Measurements from ENCODE around the gene TCIRG1.

The TCIRG1 gene

DNA sequence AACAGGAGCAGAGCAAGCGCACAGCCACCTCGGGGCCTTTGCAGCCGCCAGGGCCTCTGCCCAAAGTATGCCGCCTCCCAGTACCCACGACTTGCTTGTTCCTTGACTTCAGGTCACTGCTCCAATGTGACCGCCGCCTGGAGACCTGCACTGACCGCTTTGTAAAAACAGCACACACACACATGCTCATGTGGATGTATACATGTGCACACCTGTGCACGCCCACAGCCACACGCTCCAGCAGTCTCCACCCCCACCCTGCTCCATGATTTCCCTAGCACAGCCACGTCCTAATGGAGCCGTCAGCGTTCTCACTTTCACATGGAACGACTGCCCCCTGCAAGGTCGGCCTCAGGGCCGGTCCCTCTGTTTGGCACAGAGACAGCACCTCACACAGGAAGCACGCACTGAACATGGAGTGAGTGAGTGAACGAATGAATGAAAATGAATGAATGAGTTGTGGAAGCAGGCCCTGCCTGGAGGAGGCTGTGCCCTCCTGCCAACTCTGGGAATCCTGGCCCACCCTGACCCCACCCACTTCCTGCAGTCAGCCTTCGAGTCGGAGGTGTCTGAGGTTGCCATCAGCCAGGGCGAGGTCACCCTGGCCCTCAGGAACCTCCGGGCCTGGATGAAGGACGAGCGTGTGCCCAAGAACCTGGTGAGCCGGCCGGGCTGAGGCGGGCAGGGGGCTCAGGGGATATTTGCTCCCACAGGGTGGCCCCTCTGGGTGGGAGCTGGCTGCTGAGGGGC is 20.7 kb upstream of the TCIRG1 start:
- no peak for DNase-seq (ENCODE audit: low read depth in 2 of 2)

DNA sequence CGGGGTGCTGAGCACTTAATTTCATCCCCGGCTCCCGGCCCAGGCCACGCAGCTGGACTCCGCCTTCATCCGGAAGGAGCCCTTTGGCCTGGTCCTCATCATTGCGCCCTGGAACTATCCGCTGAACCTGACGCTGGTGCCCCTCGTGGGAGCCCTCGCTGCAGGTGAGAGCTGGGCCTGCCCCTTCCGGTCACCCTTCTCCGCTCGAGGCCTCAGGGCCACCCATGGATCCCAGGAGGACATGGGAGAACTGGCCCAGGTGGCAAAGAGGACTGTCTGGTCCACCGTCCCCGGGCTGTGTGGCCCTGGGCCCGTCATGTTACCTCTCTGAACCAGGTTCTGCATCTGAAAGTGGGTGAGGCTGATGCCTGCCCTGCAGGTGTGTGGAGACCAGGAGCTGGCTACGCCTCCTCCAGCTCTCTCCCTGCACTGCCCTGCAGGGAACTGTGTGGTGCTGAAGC is 20.1 kb upstream of the TCIRG1 start:
- DNase-seq (ENCODE audit: low read depth in 2 of 2) = no peak

DNA sequence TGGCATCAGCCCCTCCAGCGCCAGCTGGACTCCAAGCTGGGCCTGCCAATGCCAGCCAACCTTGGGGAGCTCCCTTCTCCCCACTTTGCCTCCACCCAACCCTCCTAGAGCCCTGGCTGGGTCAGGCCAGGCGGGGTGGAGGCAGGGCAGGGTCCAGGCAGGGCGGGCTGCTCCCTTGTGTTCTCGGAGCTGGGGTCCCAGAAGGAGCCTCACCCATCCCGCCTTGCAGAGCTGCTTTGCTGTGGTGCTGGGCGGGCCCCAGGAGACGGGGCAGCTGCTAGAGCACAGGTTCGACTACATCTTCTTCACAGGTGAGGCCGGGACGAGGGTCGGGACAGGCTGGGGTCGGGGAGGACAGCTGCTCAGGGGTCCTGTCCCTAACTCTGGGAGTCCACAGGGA is 19.3 kb upstream of the TCIRG1 start:
- no peak for DNase-seq (ENCODE audit: low read depth in 2 of 2)

DNA sequence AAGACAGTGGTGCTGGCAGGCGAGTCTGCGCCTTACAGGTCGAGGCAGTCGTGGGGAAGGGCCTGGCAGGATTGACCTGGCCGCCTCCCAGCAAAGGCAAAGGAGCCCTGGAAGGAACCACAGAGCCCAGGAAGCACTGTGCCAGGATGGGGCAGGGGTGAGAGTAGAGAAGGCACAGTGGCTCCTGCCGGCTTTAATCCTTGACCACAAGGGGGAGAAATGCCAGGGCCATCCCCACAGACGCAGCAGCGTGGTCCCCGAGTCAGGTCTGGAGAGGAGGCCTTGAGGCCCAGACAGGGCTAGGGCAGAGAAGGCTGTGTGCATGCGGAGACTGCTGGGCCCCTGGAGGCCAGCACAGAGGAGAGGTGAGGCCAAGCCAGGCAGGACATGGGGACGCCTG is 18.2 kb upstream of the TCIRG1 start:
- no peak for DNase-seq (ENCODE audit: low read depth in 2 of 2)

DNA sequence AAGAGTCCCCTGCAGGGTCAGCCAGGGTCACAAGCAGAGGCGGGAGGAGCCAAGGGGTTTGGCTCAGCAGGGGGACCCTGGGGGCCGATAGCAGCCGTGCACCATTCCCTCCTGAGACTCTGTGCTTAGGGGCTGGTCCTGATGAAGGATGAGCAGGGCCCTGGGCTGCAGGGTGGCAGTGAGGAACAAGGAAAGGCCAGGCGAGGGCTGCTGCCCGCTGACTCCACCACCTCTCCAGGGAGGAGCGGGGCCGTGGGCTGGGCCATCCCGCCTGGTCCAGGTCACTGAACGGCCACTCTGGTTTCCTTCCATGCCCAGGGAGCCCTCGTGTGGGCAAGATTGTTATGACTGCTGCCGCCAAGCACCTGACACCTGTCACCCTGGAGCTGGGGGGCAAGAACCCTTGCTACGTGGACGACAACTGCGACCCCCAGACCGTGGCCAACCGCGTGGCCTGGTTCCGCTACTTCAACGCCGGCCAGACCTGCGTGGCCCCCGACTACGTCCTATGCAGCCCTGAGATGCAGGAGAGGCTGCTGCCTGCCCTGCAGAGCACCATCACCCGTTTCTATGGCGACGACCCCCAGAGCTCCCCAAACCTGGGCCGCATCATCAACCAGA is 17.5 kb upstream of the TCIRG1 start:
- DNase-seq (ENCODE audit: low read depth in 2 of 2) = no peak

DNA sequence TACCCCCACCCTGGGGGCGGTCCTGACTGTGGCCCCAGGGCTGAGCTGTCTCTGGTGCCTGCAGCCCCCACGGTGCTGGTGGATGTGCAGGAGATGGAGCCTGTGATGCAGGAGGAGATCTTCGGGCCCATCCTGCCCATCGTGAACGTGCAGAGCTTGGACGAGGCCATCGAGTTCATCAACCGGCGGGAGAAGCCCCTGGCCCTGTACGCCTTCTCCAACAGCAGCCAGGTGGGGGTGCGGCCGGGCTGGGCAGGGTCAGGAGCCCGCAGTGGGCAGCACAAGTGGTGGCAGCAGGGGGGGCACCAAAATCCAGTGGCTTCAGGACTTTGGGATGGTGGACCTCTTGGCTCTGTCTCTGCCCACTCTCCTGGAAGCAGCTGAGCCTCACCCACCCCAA is 16.3 kb upstream of the TCIRG1 start:
- no peak for DNase-seq (ENCODE audit: low read depth in 2 of 2)

DNA sequence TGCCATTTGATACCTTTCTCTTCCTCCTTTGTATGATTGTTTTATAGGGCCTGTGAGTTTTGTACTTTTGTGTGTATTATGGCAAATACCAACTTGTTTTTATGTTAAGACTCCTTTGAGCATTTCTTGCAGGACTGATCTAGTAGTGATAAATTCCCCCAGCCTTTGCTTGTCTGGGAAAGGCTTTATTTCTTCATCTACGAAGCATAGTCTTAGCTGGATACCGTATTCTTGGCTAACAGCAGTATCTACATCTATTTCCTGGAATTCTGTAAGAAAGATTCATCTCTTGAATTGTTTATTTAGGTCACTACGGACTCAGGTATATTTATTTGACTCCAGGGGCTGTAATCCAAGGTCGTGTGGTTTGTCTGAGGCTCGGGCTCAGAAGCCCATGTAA is 14.3 kb upstream of the TCIRG1 start:
- no peak for DNase-seq (ENCODE audit: low read depth in 2 of 2)

DNA sequence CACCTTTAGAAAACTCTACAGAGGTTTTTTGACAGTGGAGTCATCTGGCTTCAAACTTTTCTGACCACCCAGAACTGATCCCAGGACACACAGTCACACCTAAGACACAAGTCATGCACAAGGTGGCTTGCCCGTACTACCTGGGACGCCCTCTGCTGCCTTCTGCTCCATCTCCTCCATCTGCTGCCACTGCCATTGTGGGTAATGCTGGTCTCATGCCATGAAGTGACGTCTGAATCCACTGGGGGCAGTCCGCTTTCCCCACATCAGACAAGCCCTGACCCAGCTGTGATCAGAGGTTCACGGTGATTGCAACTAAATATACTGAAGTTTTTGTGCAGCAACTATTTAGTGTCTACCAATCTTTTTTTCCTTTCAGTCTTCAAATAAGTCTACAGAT is 13.8 kb upstream of the TCIRG1 start:
- DNase-seq (ENCODE audit: low read depth in 2 of 2) = no peak

DNA sequence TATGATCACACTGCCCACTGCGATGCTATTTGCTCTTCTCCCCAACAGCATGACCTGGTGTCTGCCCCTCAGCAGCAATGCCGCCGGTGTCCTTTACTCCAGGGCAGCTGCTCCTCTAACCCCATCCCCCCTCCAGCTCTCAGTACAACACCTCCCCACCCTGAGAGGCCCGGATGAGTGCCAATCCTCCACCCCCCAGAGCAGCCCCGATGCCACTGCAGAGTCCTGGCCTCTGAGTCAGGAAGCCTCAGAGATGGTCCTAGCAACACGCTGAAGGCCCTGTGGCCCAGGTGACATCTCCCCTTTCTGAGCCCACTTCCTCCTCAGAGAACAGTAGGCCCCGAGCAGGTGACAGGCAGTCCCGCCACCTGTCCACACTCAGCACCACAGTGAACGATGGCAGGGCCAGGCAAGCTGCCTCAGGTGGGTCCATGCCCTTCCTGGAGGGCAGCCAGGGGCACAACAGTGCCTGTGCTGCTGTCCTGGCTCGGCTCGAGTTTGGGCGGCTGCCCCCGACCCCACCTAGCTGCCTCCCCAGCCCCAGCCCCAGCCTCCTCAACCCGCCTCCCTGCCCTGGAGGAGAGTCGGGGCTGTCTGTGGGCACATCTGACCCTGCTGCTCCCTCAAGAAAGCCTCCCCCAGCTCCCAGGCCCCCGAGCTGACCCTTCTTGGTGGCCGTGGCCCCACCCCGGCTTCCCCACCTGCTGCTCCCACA is 12.3 kb upstream of the TCIRG1 start:
- no peak for DNase-seq (ENCODE audit: low read depth in 2 of 2)

DNA sequence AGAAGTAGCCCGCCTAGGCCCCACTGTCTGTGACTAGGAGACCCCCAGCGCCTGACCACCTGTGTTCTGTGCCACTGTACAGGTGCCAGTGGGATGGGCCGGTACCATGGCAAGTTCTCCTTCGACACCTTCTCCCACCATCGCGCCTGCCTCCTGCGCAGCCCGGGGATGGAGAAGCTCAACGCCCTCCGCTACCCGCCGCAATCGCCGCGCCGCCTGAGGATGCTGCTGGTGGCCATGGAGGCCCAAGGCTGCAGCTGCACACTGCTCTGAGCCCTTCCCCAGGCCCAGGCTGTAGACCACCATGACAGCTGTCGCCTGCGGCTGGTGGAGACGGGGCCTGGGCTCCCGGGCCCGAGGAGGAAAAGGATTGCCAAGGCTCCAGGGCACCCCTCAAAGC is 11.2 kb upstream of the TCIRG1 start:
- no peak for DNase-seq (ENCODE audit: low read depth in 2 of 2)

DNA sequence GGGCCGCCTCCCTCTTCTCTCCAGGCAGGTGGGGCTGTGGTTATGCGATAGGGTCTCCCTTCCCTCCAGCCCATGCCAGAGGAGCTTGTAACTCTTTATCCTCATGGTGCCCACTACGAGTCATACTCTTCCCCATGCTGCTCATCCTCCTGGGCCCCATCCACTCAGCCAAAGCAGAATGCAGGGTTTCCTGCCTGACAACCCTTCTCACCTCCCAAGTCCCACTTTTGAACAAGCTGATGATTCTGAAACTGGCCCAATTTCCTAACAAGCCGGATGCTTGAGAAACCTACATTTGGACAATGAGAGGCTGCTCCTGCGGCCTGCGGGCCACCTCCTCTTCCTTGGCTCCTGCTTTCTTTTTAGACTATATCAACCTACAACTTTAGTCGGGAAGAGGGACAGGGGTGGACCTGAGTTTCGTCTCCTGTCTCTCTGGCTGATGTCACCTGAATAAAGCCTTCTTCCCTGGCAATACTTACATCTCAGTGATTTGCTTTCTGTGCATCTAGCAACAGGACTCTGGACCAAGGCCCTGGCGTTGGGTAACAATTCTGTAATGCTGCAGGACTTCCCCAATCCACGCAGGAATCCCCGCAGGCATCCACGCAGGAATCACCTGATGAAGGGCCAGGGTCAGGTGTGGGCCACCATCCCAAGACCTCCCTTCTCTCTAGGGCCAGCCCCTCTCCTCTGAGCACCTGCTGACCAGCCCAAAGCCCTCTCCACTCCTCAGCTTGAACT is 9.9 kb upstream of the TCIRG1 start:
- no peak for DNase-seq (ENCODE audit: low read depth in 2 of 2)

DNA sequence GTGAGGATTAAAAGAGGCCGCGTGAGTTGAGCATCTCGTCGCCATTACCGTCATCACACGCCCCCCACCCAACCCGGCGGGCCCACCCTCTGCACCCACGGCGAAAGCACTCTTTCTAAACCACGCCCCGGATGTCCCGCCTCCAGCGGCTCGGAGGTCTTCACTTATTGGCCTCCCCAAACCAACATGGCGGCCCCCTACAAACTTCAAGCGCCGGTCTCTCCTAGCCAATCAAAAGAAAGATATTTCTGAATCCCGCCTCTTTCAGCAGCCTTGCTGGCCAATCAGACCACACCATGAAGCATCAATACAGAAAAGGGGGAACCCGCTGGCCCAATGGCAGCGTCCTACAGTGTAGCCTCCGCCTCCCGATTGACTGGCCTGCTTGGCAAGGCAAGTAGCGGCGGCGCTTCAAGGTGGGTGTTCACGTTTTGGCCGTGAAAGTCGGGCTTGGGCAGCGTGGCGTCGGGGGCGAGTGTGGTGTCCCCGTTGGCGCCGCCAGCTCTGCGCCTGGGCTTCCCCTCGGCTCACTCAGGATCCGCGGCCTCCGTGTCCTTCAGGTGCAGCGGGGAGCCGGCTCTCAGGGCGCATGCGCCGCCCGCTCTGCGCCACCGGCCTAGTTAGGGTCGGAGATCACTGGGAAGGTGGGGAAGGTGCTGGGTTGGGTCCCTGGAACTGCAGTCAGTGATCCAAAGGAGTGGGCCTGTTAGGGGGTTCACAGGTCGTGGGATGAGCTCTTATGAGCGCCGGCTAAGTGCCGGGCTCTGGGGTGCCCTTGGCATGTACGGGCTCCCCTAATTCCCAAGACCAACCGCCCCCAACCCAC is 8.3 kb upstream of the TCIRG1 start, which contains the start of gene NDUFS8:
NDUFS8 (plus strand) TSS at position 364 of the 826 bp plus-strand sequence. CDS start 1,471 bp downstream, outside the sequence.
- DNase-seq (ENCODE audit: low read depth in 2 of 2) = peak; percentile 93 to 96

DNA sequence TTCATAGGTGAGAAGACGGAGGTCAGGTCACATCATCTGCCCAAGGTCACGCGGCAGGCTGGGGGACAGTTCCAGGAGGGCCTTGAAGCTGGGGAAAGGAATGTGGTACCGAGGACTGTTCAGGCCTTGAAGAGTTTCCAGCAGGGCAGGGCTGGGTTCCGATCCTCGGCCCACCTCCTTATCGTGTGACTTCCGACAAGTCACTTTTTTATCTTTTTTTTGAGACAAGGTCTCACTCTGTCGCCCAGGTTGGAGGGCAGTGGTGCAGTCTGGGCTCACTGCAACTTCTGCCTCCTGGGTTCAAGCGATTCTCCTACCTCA is 7.7 kb upstream of the TCIRG1 start:
- no peak for DNase-seq (ENCODE audit: low read depth in 2 of 2)

DNA sequence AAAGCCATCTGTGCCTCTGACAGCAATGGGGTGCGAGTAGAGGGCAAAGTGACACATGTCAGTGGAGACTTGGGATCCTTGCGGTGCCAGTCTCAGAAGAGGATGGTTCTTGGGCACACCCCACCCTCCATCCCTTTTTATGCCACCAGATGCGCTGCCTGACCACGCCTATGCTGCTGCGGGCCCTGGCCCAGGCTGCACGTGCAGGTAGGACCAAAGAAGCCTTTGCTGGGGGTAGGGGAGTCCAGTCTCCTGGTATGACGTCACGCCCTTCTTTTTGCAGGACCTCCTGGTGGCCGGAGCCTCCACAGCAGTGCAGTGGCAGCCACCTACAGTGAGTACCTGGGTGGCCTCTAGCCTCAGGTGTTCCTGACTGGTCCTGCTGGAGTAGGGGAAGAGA is 6.8 kb upstream of the TCIRG1 start:
- DNase-seq (ENCODE audit: low read depth in 2 of 2) = no peak

DNA sequence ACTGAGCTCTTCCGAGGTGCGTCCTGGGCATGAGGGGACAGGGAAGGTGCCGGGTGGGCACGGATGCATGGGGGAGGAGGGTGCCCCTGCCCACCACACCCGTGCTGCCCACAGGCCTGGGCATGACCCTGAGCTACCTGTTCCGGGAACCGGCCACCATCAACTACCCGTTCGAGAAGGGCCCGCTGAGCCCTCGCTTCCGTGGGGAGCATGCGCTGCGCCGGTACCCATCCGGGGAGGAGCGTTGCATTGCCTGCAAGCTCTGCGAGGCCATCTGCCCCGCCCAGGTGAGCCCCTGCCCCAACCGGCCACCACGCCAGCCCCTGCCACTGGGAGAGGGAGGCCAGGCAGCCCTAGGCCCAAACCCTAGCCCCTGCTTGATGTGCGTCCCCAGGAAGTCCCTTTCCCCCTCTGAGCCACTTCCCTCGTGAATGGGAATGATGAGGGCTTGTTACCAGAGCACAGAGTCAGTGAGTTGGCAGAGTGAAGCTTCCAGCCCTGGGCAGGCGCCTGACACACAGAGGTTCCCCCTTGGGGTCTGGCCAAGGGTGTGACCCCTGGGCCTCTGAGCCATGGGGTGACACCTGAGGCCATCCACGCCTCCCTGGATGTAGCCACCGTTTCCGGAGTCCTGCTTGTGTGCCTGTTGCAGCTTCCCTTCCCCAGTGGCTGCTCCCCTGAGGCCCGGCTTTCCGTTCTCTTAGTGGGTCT is 5.7 kb upstream of the TCIRG1 start:
- DNase-seq (ENCODE audit: low read depth in 2 of 2) = no peak

DNA sequence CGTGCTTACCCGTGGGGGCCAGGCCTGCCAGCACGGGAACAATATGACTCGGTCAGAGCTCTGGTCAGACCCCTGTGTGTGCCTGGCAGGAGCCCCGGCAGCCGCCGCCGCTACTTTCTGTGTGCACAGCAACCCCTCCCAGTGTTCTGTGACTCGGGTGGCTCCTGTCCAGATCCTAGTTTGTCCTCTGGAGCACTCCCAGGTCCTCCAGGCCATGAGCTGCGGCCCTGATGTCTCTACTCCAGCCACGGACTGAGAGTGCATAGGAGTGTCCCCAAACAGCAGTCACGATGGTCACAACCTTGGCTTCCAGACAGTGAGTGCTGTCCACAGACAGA is 5.1 kb upstream of the TCIRG1 start:
- DNase-seq (ENCODE audit: low read depth in 2 of 2) = no peak

DNA sequence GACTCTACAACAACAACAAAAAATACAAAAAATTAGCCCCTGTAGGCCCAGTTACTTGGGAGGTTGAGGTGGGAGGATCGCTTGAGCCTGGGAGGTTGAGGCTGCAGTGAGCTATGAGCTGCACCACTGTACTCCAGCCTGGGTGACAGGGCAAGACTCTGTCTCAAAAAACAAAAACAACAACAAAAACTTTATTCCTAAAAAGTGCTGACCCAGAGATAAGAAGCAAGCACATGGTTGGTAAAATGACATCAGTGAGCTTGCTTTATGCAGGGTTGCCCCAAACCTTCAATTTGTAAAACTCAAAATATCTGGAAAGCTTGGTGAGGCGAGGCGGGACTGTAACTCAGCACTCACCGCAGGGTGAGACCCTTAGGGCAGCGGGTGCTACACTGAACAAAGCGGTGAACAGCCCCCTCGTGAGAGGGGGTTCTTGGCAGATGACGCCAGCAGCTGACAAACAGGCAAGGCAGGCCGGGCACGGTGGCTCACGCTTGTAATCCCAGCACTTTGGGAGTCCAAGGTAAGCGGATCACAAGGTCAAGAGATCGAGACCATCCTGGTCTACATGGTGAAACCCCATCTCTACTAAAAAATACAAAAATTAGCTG is 3.5 kb upstream of the TCIRG1 start:
- no peak for DNase-seq (ENCODE audit: low read depth in 2 of 2)

DNA sequence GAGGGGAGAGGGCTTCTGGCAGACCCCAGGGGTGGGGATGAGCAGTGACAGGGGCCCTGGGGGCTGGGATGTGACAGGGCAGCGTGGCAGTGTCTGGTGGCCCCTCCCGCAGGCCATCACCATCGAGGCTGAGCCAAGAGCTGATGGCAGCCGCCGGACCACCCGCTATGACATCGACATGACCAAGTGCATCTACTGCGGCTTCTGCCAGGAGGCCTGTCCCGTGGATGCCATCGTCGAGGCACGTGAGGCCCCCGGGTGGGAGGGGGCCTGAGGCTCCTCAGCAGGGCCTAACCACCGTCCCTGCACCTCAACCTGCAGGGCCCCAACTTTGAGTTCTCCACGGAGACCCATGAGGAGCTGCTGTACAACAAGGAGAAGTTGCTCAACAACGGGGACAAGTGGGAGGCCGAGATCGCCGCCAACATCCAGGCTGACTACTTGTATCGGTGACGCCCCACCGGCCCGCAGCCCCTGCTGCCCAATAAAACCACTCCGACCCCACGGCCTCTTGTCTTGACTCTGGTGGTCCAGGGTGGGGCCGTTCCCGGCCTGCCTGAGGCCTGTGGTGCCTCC is 2.6 kb upstream of the TCIRG1 start:
- no peak for DNase-seq (ENCODE audit: low read depth in 2 of 2)

DNA sequence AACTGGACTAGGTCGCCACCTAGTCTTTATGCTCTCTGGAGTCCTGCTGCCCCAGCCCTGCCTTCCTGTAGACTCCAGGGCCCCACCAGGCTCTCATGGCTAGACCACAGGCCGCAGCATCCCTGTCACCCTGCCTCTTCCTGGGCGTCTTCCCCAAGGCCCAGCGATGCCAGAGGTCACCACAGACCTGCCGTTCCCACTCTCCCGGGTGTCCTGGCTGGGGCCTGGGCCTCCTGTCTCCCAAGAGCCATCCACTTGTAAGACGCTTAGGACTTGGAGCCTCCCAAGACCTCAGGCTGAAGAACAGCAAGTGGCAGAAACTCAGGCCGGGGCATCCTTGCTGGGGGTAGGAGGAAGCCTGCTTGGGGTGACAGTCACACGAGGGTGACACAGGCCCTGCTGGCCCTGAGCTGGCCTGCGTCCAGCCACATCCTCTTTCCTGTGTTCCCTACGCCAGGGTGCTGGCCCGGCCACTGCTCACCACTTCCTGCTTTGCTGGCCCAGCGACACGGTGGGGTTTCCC is 2.0 kb upstream of the TCIRG1 start:
- DNase-seq (ENCODE audit: low read depth in 2 of 2) = no peak

Data from activated CD4-positive, alpha-beta T cell treated with anti-CD3 and anti-CD28 coated beads for 24 hours (primary cell).